Activated CD8-positive, alpha-beta T cell treated with anti-CD3 and anti-CD28 coated beads for 36 hours (primary cell): ENCODE results near the gene DPF3. TPM values are rescaled to one million over a fixed set of nuclear protein-coding genes. Genes with fewer than 3 reads are reported as not detected.
A peak's percentile ranks its signal among the peaks of the same experiment; 100 is the strongest.

Source experiments
- ATAC-seq: fragments of 200-7000 bp; cut with Tn5 transposase; one replicate; pipeline ENCODE4 v1.10.0; 2021; ENCODE audit warnings: mild to moderate bottlenecking, moderate library complexity
- CTCF ChIA-PET: fragments of 350-600 bp; sonication (Branson Sonifier 250); formaldehyde crosslinking; loops from one replicate; lab custom pipeline; 2021; ENCODE audit warnings: antibody characterized with exemption; lab: Charles Lee
- POLR2A ChIA-PET: fragments of 350-600 bp; sonication (Branson Sonifier 250); formaldehyde crosslinking; loops from one replicate; lab custom pipeline; 2021; ENCODE audit warnings: antibody characterized with exemption; lab: Charles Lee
- DNase-seq: peaks from one replicate; pipeline ENCODE4 v3.0.0-alpha.2; 2020
- H3K27ac Mint-ChIP-seq: one replicate; pipeline ENCODE4 v1.8.0; 2021; ENCODE audit warnings: mild to moderate bottlenecking, mixed read lengths
- H3K27me3 Mint-ChIP-seq: one replicate; pipeline ENCODE4 v1.8.0; 2021; ENCODE audit warnings: mixed read lengths
- H3K36me3 Mint-ChIP-seq: one replicate; pipeline ENCODE4 v1.8.0; 2021; ENCODE audit warnings: low read depth, mixed read lengths
- H3K4me1 Mint-ChIP-seq: one replicate; pipeline ENCODE4 v1.8.0; 2021; ENCODE audit warnings: low read depth, mixed read lengths
- H3K4me3 Mint-ChIP-seq: one replicate; pipeline ENCODE4 v1.8.0; 2021; ENCODE audit warnings: mild to moderate bottlenecking, moderate library complexity, mixed read lengths
- H3K9me3 Mint-ChIP-seq: one replicate; pipeline ENCODE4 v1.8.0; 2021; ENCODE audit warnings: mixed read lengths
- CTCF ChIP-seq: fragments of 200-600 bp; IDR thresholded peaks from one replicate; pipeline ENCODE4 v1.8.0; 2022; ENCODE audit warnings: antibody characterized with exemption, mild to moderate bottlenecking
- intact Hi-C: fragments of 100-400 bp; cut with micrococcal nuclease; formaldehyde crosslinking; loops from one replicate; pipeline ENCODE4 v1.10.0; 2022
- total RNA-seq, 2 experiments: library from RNA; stranded (reverse); gene quantifications; one replicate each; pipeline ENCODE4 v1.2.3, GENCODE V29; 2021

Gene DPF3
- total RNA-seq, 2 experiments from 2014 or later = 0.13 to 0.54 TPM

GRCh38 chr14:72917094-72917802 is 23.3 kb upstream of the DPF3 start:
- Mint-ChIP-seq H3K27me3 (peaks cover 11% of the 10 kb centered on the region), H3K36me3 (no peaks in the 10 kb centered on the region), H3K9me3 (no peaks in the 10 kb centered on the region), H3K4me3 (no peak overlapping the region), H3K27ac (no peak overlapping the region), H3K4me1 (no peaks in the 10 kb centered on the region)
- ChIA-PET POLR2A (interaction anchor here (1.2 kb wide), 1 partner anchor 8 kb away, joined by 3 read pairs; no protein-coding TSS in a partner anchor), CTCF (interaction anchor here (0.9 to 2.1 kb wide), 3 partner anchors 12 to 31 kb away, joined by 3 to 8 read pairs (median 5); no protein-coding TSS in a partner anchor)
- ATAC-seq = no peak
- DNase-seq = no peak
- no peak for TF ChIP-seq CTCF
- intact Hi-C loops = no loop called here

GRCh38 chr14:72916174-72916573 is 22.3 kb upstream of the DPF3 start:
- ChIA-PET POLR2A (interaction anchor here (1.2 kb wide), 1 partner anchor 9 kb away, joined by 3 read pairs; no protein-coding TSS in a partner anchor), CTCF (interaction anchor here (2.1 kb wide), 1 partner anchor 12 kb away, joined by 5 read pairs; no protein-coding TSS in a partner anchor)
- Mint-ChIP-seq H3K27ac (no peak overlapping the region), H3K4me1 (no peaks in the 10 kb centered on the region), H3K36me3 (no peaks in the 10 kb centered on the region), H3K9me3 (no peaks in the 10 kb centered on the region), H3K4me3 (no peak overlapping the region), H3K27me3 (peaks cover 11% of the 10 kb centered on the region)
- DNase-seq (no peak), ATAC-seq (no peak)
- no peak for TF ChIP-seq CTCF
- intact Hi-C loops = no loop called here

- Mint-ChIP-seq H3K36me3 (no peaks in the 10 kb centered on the region), H3K4me1 (no peaks in the 10 kb centered on the region), H3K9me3 (no peaks in the 10 kb centered on the region), H3K27ac (no peak overlapping the region), H3K27me3 (peaks cover 4% of the 10 kb centered on the region), H3K4me3 (no peak overlapping the region)
- intact Hi-C loops = no loop called here
- DNase-seq (no peak), ATAC-seq (no peak)
- TF ChIP-seq CTCF = no peak
- ChIA-PET POLR2A (no interaction called here), CTCF (no interaction called here)
Measured at GRCh38 chr14:72913809-72914208, 19.9 kb upstream of the DPF3 start.

- Mint-ChIP-seq H3K4me3 (no peak overlapping the region), H3K36me3 (no peaks in the 10 kb centered on the region), H3K27ac (no peak overlapping the region), H3K27me3 (peaks cover 9% of the 10 kb centered on the region), H3K4me1 (no peaks in the 10 kb centered on the region), H3K9me3 (no peaks in the 10 kb centered on the region)
- TF ChIP-seq CTCF = no peak
- CTCF ChIA-PET = interaction anchor here (1.0 to 2.3 kb wide), 7 partner anchors 10 to 489 kb away, joined by 3 to 15 read pairs (median 5); no protein-coding TSS in a partner anchor
- ATAC-seq = no peak
- no peak for DNase-seq
- intact Hi-C loops = loop anchor here (10.0 kb wide), 1 partner anchor 194 kb away; no protein-coding TSS in a partner anchor
- POLR2A ChIA-PET = no interaction called here
Measured at GRCh38 chr14:72909163-72909562, 15.3 kb upstream of the DPF3 start.

DNA sequence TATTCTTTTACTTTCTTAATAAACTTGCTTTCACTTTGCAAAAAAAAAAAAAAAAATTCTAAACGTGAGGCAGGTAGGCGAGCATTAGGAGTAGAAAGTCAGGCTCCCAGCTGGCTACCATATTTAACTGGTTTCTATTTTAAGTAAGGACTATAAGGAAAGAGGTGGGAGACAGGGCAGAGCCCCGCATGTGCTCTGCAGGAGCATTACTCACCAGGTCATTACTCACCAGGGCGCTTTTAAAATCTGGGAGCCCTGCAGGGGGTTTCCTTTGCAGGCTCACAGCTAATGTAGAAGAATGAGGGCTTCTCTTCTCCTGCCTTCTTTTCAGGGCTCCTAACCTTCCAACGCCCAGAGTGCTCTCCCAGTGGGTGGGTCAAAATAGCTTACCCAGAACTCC is 14.0 kb upstream of the DPF3 start:
- ATAC-seq (peak; percentile 51), DNase-seq (peak; percentile 20)
- no peaks in the 10 kb centered on the region for H3K4me1 Mint-ChIP-seq
- H3K4me3 Mint-ChIP-seq = no peak overlapping the region
- peaks cover 10% of the 10 kb centered on the region for H3K27me3 Mint-ChIP-seq
- H3K27ac Mint-ChIP-seq = no peak overlapping the region
- H3K9me3 Mint-ChIP-seq = no peaks in the 10 kb centered on the region
- POLR2A ChIA-PET = no interaction called here
- CTCF ChIA-PET = interaction anchor here (0.7 to 2.3 kb wide), 5 partner anchors 14 to 487 kb away, joined by 3 to 15 read pairs (median 3); partner anchors contain the start of gene DPF3
- no peak for TF ChIP-seq CTCF
- intact Hi-C loops = loop anchor here (10.0 kb wide), 1 partner anchor 193 kb away; no protein-coding TSS in a partner anchor
- no peaks in the 10 kb centered on the region for H3K36me3 Mint-ChIP-seq
